HG03097 (cell line): ENCODE results near the gene TMEM234.

Experiments
- ATAC-seq: cut with Tn5 transposase; IDR thresholded peaks from one replicate; pipeline ENCODE4 v1.9.1; 2021; ENCODE audit not compliant: unreplicated experiment, low FRiP score

Gene TMEM234

GRCh38 chr1:32240140-32240951, 18.2 kb upstream of the TMEM234 start:
- no peak for ATAC-seq

- no peak for ATAC-seq
These were observed 17.6 kb upstream of the TMEM234 start for GRCh38 chr1:32239790-32240139.

- ATAC-seq, result no peak
These were observed 17.2 kb upstream of the TMEM234 start for GRCh38 chr1:32239337-32239736.

DNA sequence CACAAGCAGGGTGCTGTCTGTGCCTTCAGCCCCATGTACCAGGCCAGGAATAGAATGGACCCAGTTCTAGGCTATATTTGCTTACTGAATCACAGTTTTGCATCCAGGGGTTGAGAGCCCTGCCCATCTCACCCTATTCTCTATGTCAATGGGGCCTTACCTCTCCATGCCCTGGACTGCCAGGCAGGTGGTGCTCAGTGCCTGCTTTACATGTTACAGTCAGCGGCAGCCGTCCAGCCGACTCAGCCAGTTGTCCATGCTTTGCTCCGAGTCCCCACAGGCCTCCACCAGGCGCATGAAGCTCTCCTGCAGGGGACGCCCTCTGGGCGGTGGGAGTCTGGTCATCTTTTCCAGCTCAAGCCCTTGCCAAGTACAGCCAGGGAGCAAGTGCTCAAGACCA, 12.6 kb upstream of the TMEM234 start:
- ATAC-seq, result no peak

GRCh38 chr1:32232558-32233304, 10.6 kb upstream of the TMEM234 start:
- ATAC-seq, result no peak

GRCh38 chr1:32231843-32232432, 9.8 kb upstream of the TMEM234 start:
- ATAC-seq, result no peak

DNA sequence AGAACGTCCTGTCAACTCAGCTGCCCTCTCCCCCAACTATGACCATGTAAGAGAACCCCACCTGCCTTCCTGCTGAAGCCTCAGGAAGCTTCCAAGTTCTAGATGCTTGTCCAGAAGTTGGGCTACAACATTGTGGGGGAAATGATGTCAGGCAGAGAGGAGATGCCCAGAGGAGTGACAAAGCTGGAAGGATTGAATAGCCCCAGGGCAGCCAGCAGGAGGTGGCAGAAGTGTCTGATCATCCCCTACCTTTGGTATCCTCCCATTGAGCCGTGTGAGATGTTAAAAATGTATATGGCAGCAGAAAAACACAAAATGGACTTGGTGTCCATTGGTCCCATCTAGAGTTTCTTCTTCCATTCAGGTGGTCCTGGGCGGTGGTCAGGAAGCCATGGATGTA, 6.6 kb upstream of the TMEM234 start:
- ATAC-seq, result no peak

- no peak for ATAC-seq
These were observed 2.1 kb upstream of the TMEM234 start for GRCh38 chr1:32224285-32224684.

DNA sequence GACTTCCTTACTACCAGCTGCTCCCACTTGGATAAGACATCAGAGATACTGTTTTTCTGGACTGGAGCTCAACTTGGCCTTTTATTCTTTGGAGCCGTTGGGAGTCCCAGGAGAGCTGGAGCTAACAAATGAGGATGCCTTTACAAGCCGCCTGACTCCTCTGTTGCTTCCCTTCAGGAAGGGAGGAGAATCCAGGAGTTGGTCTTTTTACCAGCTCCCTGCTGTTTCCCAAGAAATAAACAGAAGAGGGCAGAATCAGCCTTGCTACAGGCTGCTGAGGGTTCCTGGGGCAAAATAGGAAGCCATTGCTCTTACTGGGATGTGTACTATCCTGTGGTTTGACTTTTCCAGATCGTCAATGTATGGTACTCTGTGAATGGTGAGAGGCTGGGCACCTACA, 1.5 kb upstream of the TMEM234 start:
- no peak for ATAC-seq

DNA sequence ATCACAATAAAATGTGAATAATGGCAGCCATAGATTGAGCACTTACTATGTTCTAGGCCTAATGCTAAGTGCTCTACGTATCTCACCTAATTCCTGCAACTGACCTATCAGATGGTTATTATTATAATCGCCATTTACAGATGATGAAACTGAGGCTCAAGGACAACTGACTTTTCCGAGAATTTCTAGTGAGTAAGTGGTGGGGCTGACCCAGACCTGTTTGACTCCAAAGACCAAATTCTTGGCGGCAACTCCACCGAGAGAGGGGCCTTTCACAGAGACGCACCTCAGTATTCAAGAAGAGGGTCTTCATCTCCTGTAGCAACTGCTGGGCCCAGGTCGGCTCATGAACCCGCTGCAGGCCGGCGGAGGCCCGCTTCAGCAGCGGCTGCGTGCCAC, 573 bp downstream of the TMEM234 start:
- ATAC-seq, result no peak

- ATAC-seq, result no peak
These were observed 1.2 kb downstream of the TMEM234 start for GRCh38 chr1:32220746-32221580.

DNA sequence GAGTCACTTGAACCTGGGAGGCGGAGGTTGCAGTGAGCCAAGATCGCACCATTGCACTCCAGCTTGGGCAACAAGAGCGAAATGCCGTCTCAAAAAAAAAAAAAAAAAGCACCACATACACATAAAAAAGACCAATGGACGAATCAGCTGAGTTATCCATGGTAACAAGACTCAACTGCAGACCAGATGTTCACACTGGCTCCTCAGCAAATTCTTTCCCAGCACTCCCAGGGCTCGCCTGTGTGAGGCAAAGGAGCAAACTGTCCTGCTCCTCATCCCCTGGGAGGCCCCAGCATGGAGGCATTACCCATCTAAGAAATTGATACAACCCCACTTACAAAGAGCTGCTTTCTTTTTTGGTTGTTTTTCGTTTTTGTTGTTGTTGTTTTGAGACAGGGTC, 3.1 kb downstream of the TMEM234 start:
- ATAC-seq, result no peak

GRCh38 chr1:32216566-32216965, 5.6 kb downstream of the TMEM234 start:
- no peak for ATAC-seq

DNA sequence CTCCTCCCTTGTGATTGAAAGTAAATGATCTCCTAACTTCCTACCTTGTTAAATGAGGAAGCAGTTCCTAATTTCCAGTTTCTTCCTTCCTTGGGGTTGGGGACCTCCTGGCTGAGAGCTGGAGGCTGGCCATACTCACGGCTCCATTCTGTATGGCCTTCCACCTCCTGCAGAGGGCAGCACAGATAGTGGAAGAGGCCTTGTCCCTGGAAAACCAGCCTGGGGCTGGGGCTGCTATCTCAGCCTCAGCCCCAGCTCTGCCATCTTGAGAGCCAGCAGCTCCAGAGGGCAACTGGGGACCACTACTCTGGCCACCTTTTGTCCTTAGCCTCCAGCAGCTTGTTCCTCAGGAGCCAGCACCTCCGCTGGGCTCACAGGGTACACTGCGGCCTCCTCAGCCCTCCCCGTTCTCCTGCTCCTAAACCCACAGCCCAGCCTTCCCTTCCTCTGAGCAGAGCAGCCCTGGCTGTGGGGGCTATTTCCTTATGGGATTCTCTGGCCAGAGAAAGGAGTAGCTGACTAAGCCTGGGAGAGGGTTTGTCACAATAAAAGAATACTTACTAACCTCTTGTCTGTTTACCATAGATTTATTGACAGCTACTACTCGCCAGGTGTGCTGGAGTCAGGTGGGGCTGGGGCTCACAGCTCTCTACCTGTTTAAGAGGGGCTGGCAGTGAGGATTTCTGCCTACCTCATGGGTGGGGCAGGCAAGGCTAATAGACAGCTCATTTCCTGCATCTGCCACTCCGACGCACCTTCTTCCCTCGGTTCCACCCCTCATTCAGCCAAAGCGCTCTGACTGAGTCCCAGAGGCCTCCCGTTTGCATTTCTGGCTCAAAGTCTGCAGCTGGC, 6.3 kb downstream of the TMEM234 start:
- ATAC-seq, result no peak

DNA sequence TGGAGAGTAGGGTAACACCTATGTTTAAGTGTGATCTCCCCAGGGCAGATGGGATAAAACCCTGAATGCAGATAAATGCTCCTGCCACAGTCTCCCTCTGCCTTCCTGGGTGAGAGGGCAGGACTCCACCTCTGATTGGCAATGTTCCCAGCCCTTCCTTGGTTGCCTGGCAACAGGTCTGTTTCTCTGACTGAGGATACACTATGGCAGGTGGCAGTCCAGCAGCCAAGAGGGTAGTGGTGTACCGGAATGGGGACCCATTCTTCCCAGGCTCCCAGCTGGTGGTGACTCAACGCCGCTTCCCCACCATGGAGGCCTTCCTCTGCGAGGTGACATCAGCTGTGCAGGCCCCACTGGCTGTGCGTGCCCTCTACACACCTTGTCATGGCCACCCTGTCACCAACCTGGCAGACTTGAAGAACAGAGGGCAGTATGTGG, 13.2 kb downstream of the TMEM234 start, which contains the start of gene DCDC2B:
TSS of gene DCDC2B (plus strand) at position 199 of the 438 bp plus-strand sequence. CDS start at position 204, 5 bp downstream.
- ATAC-seq, result no peak

- no peak for ATAC-seq
These were observed 13.7 kb downstream of the TMEM234 start for GRCh38 chr1:32208469-32208868.

- ATAC-seq, result no peak
These were observed 16.5 kb downstream of the TMEM234 start, which contains the start of gene IQCC for GRCh38 chr1:32205401-32206370. IQCC (plus strand) TSS chr1:32205671; CDS start chr1:32205682, 11 bp downstream.

GRCh38 chr1:32204943-32205361, 17.2 kb downstream of the TMEM234 start:
- ATAC-seq, result no peak
